ENCODE data around the gene FBXO39.
"Not testable (repeated sequence)": the region's sequence is repeated elsewhere in the genome, so short reads cannot be mapped to it uniquely, and the experiment has no call there.

The FBXO39 gene

DNA sequence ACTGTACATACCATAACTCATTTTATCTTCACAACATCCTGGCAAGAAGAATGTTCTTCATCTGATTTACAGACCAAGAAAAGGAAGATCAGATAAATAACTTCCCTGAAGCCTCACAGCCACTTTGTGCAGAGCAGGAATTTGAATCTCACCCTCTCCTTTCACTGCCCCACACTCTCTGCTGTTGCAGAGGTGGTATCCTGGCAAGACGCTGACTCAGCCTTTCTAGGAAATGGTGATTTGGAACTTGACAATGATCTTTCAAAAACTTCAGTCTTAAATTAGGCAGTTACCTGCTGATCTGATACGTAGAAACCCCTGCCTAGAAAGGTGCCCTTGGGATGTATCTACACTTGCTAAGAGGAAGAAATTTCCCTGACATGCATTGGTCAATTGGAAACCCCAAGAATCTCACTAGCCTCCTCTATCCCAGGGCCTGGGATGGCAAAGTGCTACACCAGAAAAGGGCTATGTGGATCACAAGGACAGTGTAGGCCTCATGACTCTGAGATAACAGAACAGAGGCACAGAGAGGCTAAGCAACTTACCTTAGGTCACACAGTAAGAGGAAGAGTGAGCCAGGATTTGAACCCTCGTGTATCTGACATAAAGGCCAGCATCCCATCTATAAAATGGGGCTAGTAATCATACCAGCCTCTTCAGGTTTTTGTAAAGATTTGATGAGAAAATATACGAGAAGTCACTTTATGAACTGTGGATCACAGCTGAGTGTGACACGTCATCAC, 17.9 kb downstream of the FBXO39 start:
- no peak for DNase-seq

- no peak for DNase-seq
These were observed 20.2 kb downstream of the FBXO39 start for GRCh38 chr17:6796017-6796886.

- no peak for DNase-seq
These were observed 21.0 kb downstream of the FBXO39 start for GRCh38 chr17:6796887-6797490.

DNA sequence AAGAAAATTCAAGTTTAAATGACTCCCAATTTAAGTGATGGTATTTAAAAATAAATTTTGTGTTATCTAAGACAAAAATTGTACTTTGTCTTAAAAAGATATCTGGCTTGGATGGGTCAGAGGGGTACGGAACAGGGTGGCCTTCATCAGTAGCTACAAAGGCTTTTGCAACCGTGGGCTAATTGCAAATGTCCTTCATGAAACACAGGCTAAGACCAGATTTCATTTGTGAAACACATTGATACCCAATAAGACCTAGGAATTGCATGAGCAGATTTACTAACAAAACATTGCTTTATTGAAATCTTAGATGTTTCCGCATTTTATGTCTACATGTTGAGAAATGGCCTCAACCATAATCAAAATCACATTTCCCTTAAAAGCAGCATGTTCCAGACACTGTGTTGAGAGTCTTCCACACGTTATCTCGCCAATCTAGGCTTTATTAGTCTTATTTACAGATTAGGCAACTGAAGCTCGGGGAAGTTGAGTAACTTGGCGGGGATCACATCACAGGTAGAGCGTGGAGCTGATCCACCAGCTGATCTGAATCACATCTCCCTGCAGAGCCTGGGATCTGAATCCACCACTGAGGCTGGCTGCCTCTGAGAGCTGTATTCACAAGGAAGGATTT, 21.8 kb downstream of the FBXO39 start:
- DNase-seq = no peak

DNA sequence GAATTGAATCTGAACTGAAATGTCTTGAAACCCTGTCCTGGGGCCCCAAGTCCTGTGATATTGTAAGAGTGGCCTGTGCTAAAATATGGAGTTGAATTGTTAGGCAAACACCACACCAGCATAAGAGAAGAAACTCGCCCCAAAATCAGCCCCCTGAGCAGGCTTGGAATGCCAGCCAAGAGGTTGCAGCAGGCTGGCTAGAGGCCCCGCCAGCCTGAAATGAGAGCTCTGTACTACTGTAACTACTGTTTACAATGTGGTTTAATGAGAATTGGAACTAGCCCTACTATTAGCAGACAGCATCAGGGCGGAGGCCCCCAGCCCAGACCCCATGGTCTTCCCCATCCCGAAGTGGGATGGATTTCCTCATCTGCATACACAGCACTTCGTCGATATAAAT, 23.7 kb downstream of the FBXO39 start:
- no peak for DNase-seq

DNA sequence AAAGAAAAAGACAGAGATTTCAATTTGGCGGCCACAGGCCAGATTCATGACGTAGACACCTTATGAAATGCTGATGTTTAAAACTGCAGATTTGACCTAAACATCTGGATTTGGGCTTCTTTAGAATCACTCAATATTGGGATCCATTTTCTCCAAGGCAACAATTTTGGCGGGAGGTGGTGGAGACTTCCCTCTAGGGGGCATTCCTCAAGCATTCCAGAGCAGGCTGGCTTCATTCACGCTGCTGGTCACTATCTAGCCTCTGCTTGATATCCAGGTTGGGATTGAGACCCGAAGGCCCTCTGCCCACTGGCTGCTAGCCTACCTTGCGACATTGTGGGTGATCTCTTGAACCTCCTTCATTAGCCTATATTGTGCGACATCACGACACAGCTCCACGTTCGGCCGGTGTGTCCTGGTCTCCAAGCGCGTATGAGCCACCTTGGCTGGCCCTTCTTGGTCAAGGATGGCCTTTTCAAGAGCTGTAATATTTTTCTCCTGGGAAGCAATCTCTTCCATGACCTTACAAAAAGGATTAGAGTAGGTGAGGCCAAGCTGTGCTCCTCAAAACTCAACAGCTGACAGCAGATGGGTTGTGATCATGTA, 24.5 kb downstream of the FBXO39 start:
- DNase-seq = no peak

DNA sequence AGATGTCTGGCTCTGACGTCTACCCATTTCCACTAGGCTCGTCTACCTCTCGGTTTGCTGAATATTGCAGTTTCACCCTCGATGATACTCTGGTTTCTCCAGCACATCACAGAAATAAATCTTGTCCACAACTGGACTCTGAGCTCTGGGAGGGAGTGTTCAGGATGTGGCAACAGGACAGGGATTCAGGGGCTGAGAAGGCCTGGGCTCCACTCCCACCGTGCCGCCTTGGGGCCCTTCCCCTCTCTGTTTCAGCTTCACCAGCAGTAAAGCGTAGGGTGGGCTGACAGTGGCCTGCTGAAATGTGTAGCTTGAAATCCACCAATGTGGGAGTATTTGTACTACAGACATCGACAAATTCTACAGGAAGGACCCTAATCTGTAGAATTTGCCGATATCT, 35.5 kb downstream of the FBXO39 start:
- no peak for DNase-seq

DNA sequence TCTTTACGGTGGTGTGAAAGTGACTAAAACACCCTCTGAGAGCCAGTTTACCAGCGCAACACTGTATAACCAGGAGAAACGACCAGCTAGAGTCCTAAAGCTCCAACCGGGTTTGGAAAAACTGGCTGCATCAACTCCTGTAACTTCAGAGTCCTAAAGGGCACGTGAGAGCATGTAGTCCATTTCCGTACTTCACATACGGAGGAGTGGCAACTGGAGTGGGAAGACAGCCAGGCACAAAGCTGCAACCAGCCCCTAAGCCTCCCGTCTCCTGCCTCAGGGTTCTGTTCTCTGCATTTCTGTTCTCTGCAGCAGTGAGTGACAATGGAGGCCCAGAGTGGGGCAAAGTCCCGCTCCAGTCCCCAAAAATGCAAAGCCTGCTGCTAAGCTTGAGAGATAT, 36.3 kb downstream of the FBXO39 start:
- DNase-seq = no peak

GRCh38 chr17:6815775-6816174, 39.8 kb downstream of the FBXO39 start:
- no peak for DNase-seq

DNA sequence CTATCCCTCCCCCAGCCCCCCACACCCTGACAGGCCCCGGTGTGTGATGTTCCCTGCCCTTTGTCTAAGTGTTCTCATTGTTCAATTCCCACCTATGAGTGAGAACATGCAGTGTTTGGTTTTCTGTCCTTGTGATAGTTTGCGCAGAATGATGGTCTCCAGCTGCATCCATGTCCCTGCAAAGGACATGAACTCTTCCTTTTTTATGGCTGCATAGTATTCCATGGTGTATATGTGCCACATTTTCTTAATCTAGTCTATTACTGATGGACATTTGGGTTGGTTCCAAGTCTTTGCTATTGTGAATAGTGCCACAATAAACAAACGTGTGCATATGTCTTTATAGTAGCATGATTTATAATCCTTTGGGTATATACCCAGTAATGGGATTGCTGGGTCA, 40.4 kb downstream of the FBXO39 start:
- DNase-seq = not testable (repeated sequence)

DNA sequence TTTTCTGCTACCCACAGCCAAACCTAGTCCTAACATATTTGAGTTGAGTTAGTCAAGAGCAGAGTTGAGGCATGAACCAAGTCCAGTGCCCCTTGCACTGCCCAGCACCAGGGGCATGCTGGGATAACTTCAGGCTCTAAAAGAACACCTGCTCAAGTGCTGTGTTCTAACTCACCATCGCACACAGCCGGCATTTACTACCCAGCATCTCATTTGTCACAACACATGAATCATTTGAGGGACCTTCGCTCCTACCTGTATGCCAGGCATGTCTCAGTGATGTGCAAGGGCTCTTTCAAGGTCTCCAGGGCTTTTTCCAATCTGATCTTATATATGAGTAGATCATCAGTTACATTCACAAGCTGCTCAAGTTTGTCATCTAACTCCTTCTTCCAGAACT, 42.9 kb downstream of the FBXO39 start:
- no peak for DNase-seq

DNA sequence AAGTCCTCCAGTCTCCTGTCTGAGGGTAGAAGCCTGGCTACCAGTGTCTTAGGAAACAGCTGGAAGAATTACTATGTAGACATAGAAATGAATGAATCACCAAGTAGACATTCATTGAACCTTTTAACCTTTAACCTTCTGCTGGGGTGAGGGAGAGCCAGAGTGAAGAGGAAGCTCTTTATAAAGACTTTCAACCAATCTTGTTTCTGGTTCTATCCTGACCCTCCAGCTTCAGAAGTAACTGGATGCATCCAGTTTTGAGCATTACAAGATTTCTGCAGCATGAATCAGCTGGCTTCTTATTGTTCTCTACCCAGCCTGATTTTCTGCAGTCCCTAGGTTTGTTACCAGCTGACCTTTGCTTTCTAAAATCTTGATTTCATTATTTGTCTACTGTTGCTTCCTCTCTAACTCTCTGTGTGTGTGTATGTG, 47.0 kb downstream of the FBXO39 start:
- no peak for DNase-seq

DNA sequence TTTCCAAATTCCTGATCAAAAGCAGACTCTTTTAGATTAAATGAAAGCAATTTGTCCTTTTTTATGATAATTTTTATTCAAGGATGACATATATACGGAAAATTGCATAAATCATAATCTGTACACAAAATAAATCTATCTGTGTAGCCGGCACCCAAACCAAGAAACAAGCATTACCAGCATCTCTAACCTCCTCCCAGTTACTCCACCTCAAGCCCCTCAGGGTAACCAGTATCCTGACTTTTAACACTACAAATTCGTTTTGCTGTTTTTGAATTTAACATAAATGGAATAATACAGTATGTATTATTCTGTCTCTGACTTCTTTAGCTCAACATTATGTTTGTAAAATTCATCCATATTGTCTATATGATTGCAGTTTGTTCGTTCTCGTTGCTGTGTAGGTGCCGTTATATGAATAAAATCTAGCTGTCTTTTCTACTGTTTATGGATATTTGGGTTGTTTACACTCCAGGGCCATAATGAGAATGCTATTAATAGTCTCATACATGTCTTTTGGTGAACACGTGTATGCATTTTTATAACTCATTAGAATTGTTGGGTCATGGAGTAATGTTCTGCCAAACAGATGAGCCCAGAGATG, 54.5 kb downstream of the FBXO39 start:
- no peak for DNase-seq

GRCh38 chr17:6831661-6832263, 55.7 kb downstream of the FBXO39 start, which contains the start of gene TEKT1:
TSS of gene TEKT1 (minus strand) at chr17:6831729. CDS start at chr17:6830376, 1,353 bp downstream.
- no peak for DNase-seq
